Bronchial epithelial cell (primary cell): Measurements from ENCODE around the gene COL2A1. TPM values are rescaled to one million over a fixed set of nuclear protein-coding genes. Genes with fewer than 3 reads are reported as not detected.

Source experiments
- DNase-seq: peaks from one replicate; pipeline ENCODE4 v3.0.0-alpha.2; 2010; ENCODE audit warnings: low read depth
- FAIRE-seq: peaks from 2 replicates; lab custom pipeline; 2011; peaks lifted over from hg19 to GRCh38; lab: Jason Lieb, UNC
- H3K27me3 ChIP-seq: 2 replicates; pipeline ENCODE4 v1.5.1; 2011; ENCODE audit warnings: low read length; ENCODE audit not compliant: control insufficient read depth, insufficient read depth
- H3K36me3 ChIP-seq: 2 replicates; pipeline ENCODE4 v1.5.1; 2011; ENCODE audit warnings: low read length; ENCODE audit not compliant: control insufficient read depth, insufficient read depth
- H3K4me3 ChIP-seq: 2 replicates; pipeline ENCODE4 v1.5.1; 2011; ENCODE audit warnings: mild to moderate bottlenecking, low read depth, low read length, control low read depth
- total RNA-seq: library from RNA; depleted of rRNA; stranded (reverse); fragments of >200 nt; gene quantifications from 2 replicates; pipeline ENCODE4 v1.2.1, GENCODE V29; 2014
- TF ChIP-seq, protein P1 (sequence below): IDR thresholded peaks from 2 replicates; pipeline ENCODE4 v1.5.1; 2011; ENCODE audit warnings: mild to moderate bottlenecking, moderate library complexity, low read length, control low read depth, inconsistent platforms; ENCODE audit not compliant: insufficient read depth, severe bottlenecking

The COL2A1 gene
- total RNA-seq, 1 donor from 2014 or later, result under 0.01 TPM

GRCh38 chr12:48029491-48030172, 25.4 kb upstream of the COL2A1 start:
- no peak for DNase-seq
- Histone ChIP-seq H3K27me3 (no peaks in the 10 kb centered on the region), H3K4me3 (no peak overlapping the region), H3K36me3 (no peaks in the 10 kb centered on the region)
- TF ChIP-seq, protein P1, sequence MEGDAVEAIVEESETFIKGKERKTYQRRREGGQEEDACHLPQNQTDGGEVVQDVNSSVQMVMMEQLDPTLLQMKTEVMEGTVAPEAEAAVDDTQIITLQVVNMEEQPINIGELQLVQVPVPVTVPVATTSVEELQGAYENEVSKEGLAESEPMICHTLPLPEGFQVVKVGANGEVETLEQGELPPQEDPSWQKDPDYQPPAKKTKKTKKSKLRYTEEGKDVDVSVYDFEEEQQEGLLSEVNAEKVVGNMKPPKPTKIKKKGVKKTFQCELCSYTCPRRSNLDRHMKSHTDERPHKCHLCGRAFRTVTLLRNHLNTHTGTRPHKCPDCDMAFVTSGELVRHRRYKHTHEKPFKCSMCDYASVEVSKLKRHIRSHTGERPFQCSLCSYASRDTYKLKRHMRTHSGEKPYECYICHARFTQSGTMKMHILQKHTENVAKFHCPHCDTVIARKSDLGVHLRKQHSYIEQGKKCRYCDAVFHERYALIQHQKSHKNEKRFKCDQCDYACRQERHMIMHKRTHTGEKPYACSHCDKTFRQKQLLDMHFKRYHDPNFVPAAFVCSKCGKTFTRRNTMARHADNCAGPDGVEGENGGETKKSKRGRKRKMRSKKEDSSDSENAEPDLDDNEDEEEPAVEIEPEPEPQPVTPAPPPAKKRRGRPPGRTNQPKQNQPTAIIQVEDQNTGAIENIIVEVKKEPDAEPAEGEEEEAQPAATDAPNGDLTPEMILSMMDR, result no peak
- no peak for FAIRE-seq

GRCh38 chr12:48028541-48029431, 24.5 kb upstream of the COL2A1 start:
- FAIRE-seq (no peak), DNase-seq (no peak)
- H3K36me3 ChIP-seq, result no peaks in the 10 kb centered on the region
- TF ChIP-seq, protein P1, result no peak
- no peak overlapping the region for H3K4me3 ChIP-seq
- no peaks in the 10 kb centered on the region for H3K27me3 ChIP-seq

GRCh38 chr12:48027183-48028002, 23.1 kb upstream of the COL2A1 start:
- Histone ChIP-seq H3K4me3 (no peak overlapping the region), H3K27me3 (peaks cover 3% of the 10 kb centered on the region), H3K36me3 (no peaks in the 10 kb centered on the region)
- FAIRE-seq, result no peak
- TF ChIP-seq, protein P1, result no peak
- no peak for DNase-seq

- TF ChIP-seq, protein P1, result no peak
- Histone ChIP-seq H3K4me3 (no peak overlapping the region), H3K27me3 (peaks cover 3% of the 10 kb centered on the region), H3K36me3 (no peaks in the 10 kb centered on the region)
- DNase-seq (no peak), FAIRE-seq (no peak)
Observed at GRCh38 chr12:48026060-48026827, 22.0 kb upstream of the COL2A1 start.

GRCh38 chr12:48025281-48025680, 21.0 kb upstream of the COL2A1 start:
- Histone ChIP-seq H3K36me3 (no peaks in the 10 kb centered on the region), H3K27me3 (peaks cover 3% of the 10 kb centered on the region), H3K4me3 (no peak overlapping the region)
- TF ChIP-seq, protein P1, result no peak
- FAIRE-seq (no peak), DNase-seq (no peak)
